Transverse colon (tissue), 4 donors: ENCODE results near the gene MRGPRD. TPM values are rescaled to one million over a fixed set of nuclear protein-coding genes. Genes with fewer than 3 reads are reported as not detected.

Source experiments
- DNase-seq: peaks from one replicate; pipeline ENCODE4 v3.0.0-alpha.2; 2019
- H3K27ac ChIP-seq, 4 donors: fragments of 200-600 bp; sonication (generic); 2 replicates each; pipeline ENCODE4 v1.5.1; 2016 to 2018; ENCODE audit warnings: inconsistent platforms in 4 of 4
- H3K27me3 ChIP-seq: fragments of 200-600 bp; sonication (generic); 2 replicates; pipeline ENCODE4 v1.5.1; 2017; ENCODE audit warnings: inconsistent platforms
- H3K36me3 ChIP-seq, 4 donors: fragments of 200-600 bp; sonication (generic); 2 replicates each; pipeline ENCODE4 v1.5.1; 2017 to 2019; ENCODE audit warnings: inconsistent platforms in 4 of 4
- H3K4me1 ChIP-seq, 4 donors: fragments of 200-600 bp; sonication (generic); 2 replicates each; pipeline ENCODE4 v1.5.1; 2017 to 2020; ENCODE audit warnings: inconsistent platforms in 4 of 4
- H3K4me3 ChIP-seq, 4 donors: fragments of 200-600 bp; sonication (generic); 1 replicate in 1 of 4; 2 replicates in 3 of 4; pipeline versions ENCODE4 v1.5.1 to v1.6.1; 2017 to 2019; ENCODE audit warnings: inconsistent platforms in 4 of 4
- H3K9me3 ChIP-seq, 2 donors: fragments of 200-600 bp; sonication (generic); 2 replicates each; pipeline ENCODE4 v1.5.1; 2017 to 2019; ENCODE audit warnings: inconsistent platforms in 2 of 2
- EP300 ChIP-seq: sonication (generic); formaldehyde crosslinking; IDR thresholded peaks from one replicate; pipeline ENCODE4 v1.6.1; 2017; ENCODE audit warnings: antibody characterized with exemption, low read depth
- POLR2A ChIP-seq: fragments of 450-650 bp; IDR thresholded peaks from one replicate; pipeline ENCODE4 v1.6.1; 2016; ENCODE audit warnings: antibody characterized with exemption, mild to moderate bottlenecking, moderate library complexity
- POLR2AphosphoS5 ChIP-seq, 3 donors: sonication (generic); formaldehyde crosslinking; IDR thresholded peaks; one replicate each; pipeline ENCODE4 v1.6.1; 2016; ENCODE audit warnings: antibody characterized with exemption in 3 of 3
- WGBS, 2 donors: methylation state at CpG; one replicate each; pipeline ENCODE4 v1.1.5; 2018; ENCODE audit warnings: low coverage in 1 of 2; 5-methylcytosine and 5-hydroxymethylcytosine counted together
- in situ Hi-C, 4 donors: fragments of 200-750 bp; cut with MboI; loops; one replicate each; pipeline versions ENCODE4 v1.15.0 to v1.15.1; 2017; ENCODE audit warnings: low sequenced_read_pairs in 3 of 4, low pct_ligation_motif_present in 1 of 4, low pct_unique_long_range_greater_than_20kb in 1 of 4
- intact Hi-C: fragments of 100-400 bp; cut with DNase I; formaldehyde crosslinking; loops from one replicate; pipeline ENCODE4 v1.15.1; 2023; ENCODE audit warnings: low total_unique reads
- total RNA-seq, 4 donors: library from RNA; depleted of rRNA; stranded (reverse); fragments of >200 nt; gene quantifications; one replicate each; pipeline ENCODE4 v1.1.0, GENCODE V29; 2016
- TF ChIP-seq, protein P1 (sequence below), 5 experiments: fragments of 200-600 bp in 3 of 5; fragments of 450-650 bp in 2 of 5; sonication (generic) in 3 of 5; IDR thresholded peaks; 1 replicate in 2 of 5; 2 replicates in 3 of 5; pipeline ENCODE4 v1.5.1; 2016 to 2017; ENCODE audit warnings: antibody characterized with exemption in 5 of 5, inconsistent platforms in 3 of 5, mild to moderate bottlenecking in 2 of 5, moderate library complexity in 1 of 5

Gene MRGPRD
- total RNA-seq, 4 donors from 2014 or later, result not detected

- 75 to 77% methylated on average over 5 to 8 of the region's 8 CpGs for WGBS, 2 donors
- no peaks in the 10 kb centered on the region for H3K9me3 ChIP-seq
- no peak for DNase-seq
- TF ChIP-seq POLR2A (no peak), EP300 (no peak)
- TF ChIP-seq, protein P1, sequence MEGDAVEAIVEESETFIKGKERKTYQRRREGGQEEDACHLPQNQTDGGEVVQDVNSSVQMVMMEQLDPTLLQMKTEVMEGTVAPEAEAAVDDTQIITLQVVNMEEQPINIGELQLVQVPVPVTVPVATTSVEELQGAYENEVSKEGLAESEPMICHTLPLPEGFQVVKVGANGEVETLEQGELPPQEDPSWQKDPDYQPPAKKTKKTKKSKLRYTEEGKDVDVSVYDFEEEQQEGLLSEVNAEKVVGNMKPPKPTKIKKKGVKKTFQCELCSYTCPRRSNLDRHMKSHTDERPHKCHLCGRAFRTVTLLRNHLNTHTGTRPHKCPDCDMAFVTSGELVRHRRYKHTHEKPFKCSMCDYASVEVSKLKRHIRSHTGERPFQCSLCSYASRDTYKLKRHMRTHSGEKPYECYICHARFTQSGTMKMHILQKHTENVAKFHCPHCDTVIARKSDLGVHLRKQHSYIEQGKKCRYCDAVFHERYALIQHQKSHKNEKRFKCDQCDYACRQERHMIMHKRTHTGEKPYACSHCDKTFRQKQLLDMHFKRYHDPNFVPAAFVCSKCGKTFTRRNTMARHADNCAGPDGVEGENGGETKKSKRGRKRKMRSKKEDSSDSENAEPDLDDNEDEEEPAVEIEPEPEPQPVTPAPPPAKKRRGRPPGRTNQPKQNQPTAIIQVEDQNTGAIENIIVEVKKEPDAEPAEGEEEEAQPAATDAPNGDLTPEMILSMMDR (IDR thresholded peaks at IDR 0.05), result no peak
- no peak overlapping the region for H3K4me3 ChIP-seq
- no peaks in the 10 kb centered on the region for H3K36me3 ChIP-seq
- H3K4me1 ChIP-seq, result no peaks in the 10 kb centered on the region
- H3K27ac ChIP-seq, result no peak overlapping the region
- peaks cover 21% of the 10 kb centered on the region for H3K27me3 ChIP-seq
- intact Hi-C loops (no loop called here), in situ Hi-C loops (no loop called here)
These were observed 9.3 kb upstream of the MRGPRD start for GRCh38 chr11:68989936-68990606.

GRCh38 chr11:68988491-68988890 lies 7.7 kb upstream of the MRGPRD start:
- Histone ChIP-seq H3K9me3 (no peaks in the 10 kb centered on the region), H3K36me3 (no peaks in the 10 kb centered on the region), H3K27me3 (peaks cover 11% of the 10 kb centered on the region), H3K4me1 (no peaks in the 10 kb centered on the region), H3K27ac (no peak overlapping the region), H3K4me3 (no peak overlapping the region)
- intact Hi-C loops, result no loop called here
- TF ChIP-seq, protein P1 (IDR thresholded peaks at IDR 0.05), result no peak
- TF ChIP-seq POLR2AphosphoS5 (IDR thresholded peaks at IDR 0.05) (no peak), EP300 (no peak), POLR2A (no peak)
- in situ Hi-C loops, result no loop called here
- no peak for DNase-seq

- H3K4me3 ChIP-seq, result no peak overlapping the region
- no peaks in the 10 kb centered on the region for H3K36me3 ChIP-seq
- peaks cover 11% of the 10 kb centered on the region for H3K27me3 ChIP-seq
- no peak overlapping the region for H3K27ac ChIP-seq
- DNase-seq, result no peak
- no peaks in the 10 kb centered on the region for H3K9me3 ChIP-seq
- no peak for TF ChIP-seq POLR2AphosphoS5 (IDR thresholded peaks at IDR 0.05)
- TF ChIP-seq EP300, result no peak
- TF ChIP-seq POLR2A, result no peak
- TF ChIP-seq, protein P1 (IDR thresholded peaks at IDR 0.05), result no peak
- in situ Hi-C loops (no loop called here), intact Hi-C loops (no loop called here)
- no peaks in the 10 kb centered on the region for H3K4me1 ChIP-seq
These were observed 6.4 kb upstream of the MRGPRD start for GRCh38 chr11:68987211-68987610.

- Histone ChIP-seq H3K36me3 (no peaks in the 10 kb centered on the region), H3K27ac (no peak overlapping the region), H3K27me3 (peaks cover 6% of the 10 kb centered on the region), H3K9me3 (no peaks in the 10 kb centered on the region), H3K4me3 (no peak overlapping the region), H3K4me1 (no peaks in the 10 kb centered on the region)
- intact Hi-C loops, result no loop called here
- in situ Hi-C loops, result no loop called here
- 58 to 69% methylated on average over 5 to 6 of the region's 6 CpGs for WGBS, 2 donors
- TF ChIP-seq, protein P1 (IDR thresholded peaks at IDR 0.05), result no peak
- TF ChIP-seq POLR2AphosphoS5 (IDR thresholded peaks at IDR 0.05), result no peak
- TF ChIP-seq POLR2A, result no peak
- no peak for TF ChIP-seq EP300
- DNase-seq, result no peak
These were observed 3.0 kb upstream of the MRGPRD start for GRCh38 chr11:68983801-68984200.
